ENCODE data around the gene SCRT2.

GRCh38 chr20:695165-695866, 19.7 kb upstream of the SCRT2 start:
- TF ChIP-seq CTCF (IDR thresholded peaks at IDR 0.05) (no peak), POLR2AphosphoS5 (IDR thresholded peaks at IDR 0.05) (no peak)
